WTC11 (cell line): ENCODE results near the gene GOSR1.
"Not testable (repeated sequence)": the region's sequence is repeated elsewhere in the genome, so short reads cannot be mapped to it uniquely, and the experiment has no call there.

Experiments used
- CTCF ChIP-seq: fragments of 200-600 bp; IDR thresholded peaks from 2 replicates; pipeline ENCODE4 v1.8.0; 2022; ENCODE audit warnings: antibody characterized with exemption
- PREB ChIP-seq: sonication (generic); formaldehyde crosslinking; IDR thresholded peaks from 2 replicates; pipeline ENCODE4 v1.8.1; 2022; ENCODE audit warnings: mild to moderate bottlenecking, missing genetic modification reagents, moderate library complexity, borderline replicate concordance
- RELA ChIP-seq: sonication (generic); formaldehyde crosslinking; IDR thresholded peaks from 2 replicates; pipeline ENCODE4 v1.8.1; 2022; ENCODE audit warnings: missing genetic modification reagents, mild to moderate bottlenecking, borderline replicate concordance
- TP53 ChIP-seq: sonication (generic); formaldehyde crosslinking; IDR thresholded peaks from 2 replicates; pipeline ENCODE4 v1.8.1; 2023; ENCODE audit warnings: mild to moderate bottlenecking, missing genetic modification reagents
- TF ChIP-seq, protein P1 (sequence below): fragments of 250-450 bp; sonication (Bioruptor Pico); IDR thresholded peaks from 2 replicates; pipeline ENCODE4 v2.1.2; 2022; ENCODE audit warnings: mild to moderate bottlenecking, moderate library complexity

- TF ChIP-seq, protein P1, sequence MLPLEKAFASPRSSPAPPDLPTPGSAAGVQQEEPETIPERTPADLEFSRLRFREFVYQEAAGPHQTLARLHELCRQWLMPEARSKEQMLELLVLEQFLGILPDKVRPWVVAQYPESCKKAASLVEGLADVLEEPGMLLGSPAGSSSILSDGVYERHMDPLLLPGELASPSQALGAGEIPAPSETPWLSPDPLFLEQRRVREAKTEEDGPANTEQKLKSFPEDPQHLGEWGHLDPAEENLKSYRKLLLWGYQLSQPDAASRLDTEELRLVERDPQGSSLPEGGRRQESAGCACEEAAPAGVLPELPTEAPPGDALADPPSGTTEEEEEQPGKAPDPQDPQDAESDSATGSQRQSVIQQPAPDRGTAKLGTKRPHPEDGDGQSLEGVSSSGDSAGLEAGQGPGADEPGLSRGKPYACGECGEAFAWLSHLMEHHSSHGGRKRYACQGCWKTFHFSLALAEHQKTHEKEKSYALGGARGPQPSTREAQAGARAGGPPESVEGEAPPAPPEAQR (CRISPR knock-in tag) = not testable (repeated sequence)
- not testable (repeated sequence) for TF ChIP-seq CTCF; TP53 (CRISPR knock-in tag); PREB (CRISPR knock-in tag); RELA (CRISPR knock-in tag)
These were observed 94.2 kb downstream of the GOSR1 start for GRCh38 chr17:30571404-30571803.
